ENCODE measurements around the gene DOCK2. TPM values are rescaled to one million over a fixed set of nuclear protein-coding genes. Genes with fewer than 3 reads are reported as not detected.

Gene DOCK2
- total RNA-seq (2014; rRNA removed; shearing (Covaris generic)), result 7.9 and 16.2 TPM in 2 replicates

GRCh38 chr5:169637085-169637548 lies at the start of gene DOCK2:
TSS of gene DOCK2 (plus strand) at chr5:169637275. CDS start at chr5:169637327, 52 bp downstream.

GRCh38 chr5:169980418-169981053 lies 343.5 kb downstream of the DOCK2 start, which contains the start of gene INSYN2B:
TSS of gene INSYN2B (minus strand) at chr5:169980495. CDS start at chr5:169883898, 96,597 bp downstream.

GRCh38 chr5:170105642-170106611 lies 468.9 kb downstream of the DOCK2 start, which contains the start of gene FOXI1:
TSS of gene FOXI1 (plus strand) at chr5:170105897. CDS start at chr5:170105958, 61 bp downstream.

Small RNA genes within 50 kb of the gene (small RNA-seq; reads per million reads assigned to genes)
- gene MIR378E, result not detected

Other genes with a start within 250 kb of the DOCK2 start
- 32.6 and 40.1 TPM in 2 replicates for gene SPDL1, start 53.5 kb upstream of the DOCK2 start, total RNA-seq (2014; rRNA removed; shearing (Covaris generic))

Data from A375 (cell line).